Natural killer cell (primary cell): ENCODE measurements around the gene MPL. TPM values are rescaled to one million over a fixed set of nuclear protein-coding genes. Genes with fewer than 3 reads are reported as not detected.
A peak's percentile ranks its signal among the peaks of the same experiment; 100 is the strongest.

Source experiments
- ATAC-seq, 3 donors: fragments of 150-1000 bp in 2 of 3; fragments of 200-7000 bp in 1 of 3; cut with Tn5 transposase; 1 replicate in 1 of 3; 2 replicates in 2 of 3; pipeline ENCODE4 v1.10.0; 2021; ENCODE audit warnings: mild to moderate bottlenecking in 2 of 3, moderate library complexity in 2 of 3
- DNase-seq, 2 donors: peaks; one replicate each; pipeline versions ENCODE4 v3.0.0 to v3.0.0-alpha.2; 2013 to 2021; ENCODE audit warnings: mixed read lengths in 1 of 2
- H3K27ac ChIP-seq: one replicate; pipeline ENCODE4 v1.5.1; 2013; ENCODE audit warnings: mild to moderate bottlenecking, low read length
- H3K27me3 ChIP-seq: one replicate; pipeline ENCODE4 v1.6.1; 2013; ENCODE audit warnings: low read length; ENCODE audit not compliant: control insufficient read depth, insufficient read depth
- H3K36me3 ChIP-seq: one replicate; pipeline ENCODE4 v1.6.1; 2013; ENCODE audit warnings: low read length; ENCODE audit not compliant: control insufficient read depth, insufficient read depth
- H3K4me1 ChIP-seq: one replicate; pipeline ENCODE4 v1.6.1; 2013; ENCODE audit warnings: low read length; ENCODE audit not compliant: control insufficient read depth, insufficient read depth
- H3K4me3 ChIP-seq: one replicate; pipeline ENCODE4 v1.5.1; 2013; ENCODE audit warnings: low read length
- H3K9me3 ChIP-seq: one replicate; pipeline ENCODE4 v1.6.1; 2013; ENCODE audit warnings: low read length; ENCODE audit not compliant: control insufficient read depth, insufficient read depth
- H3K27ac Mint-ChIP-seq, 2 donors: one replicate each; pipeline ENCODE4 v1.8.0; 2022; ENCODE audit warnings: mild to moderate bottlenecking in 2 of 2, mixed read lengths in 2 of 2, moderate library complexity in 1 of 2
- H3K27me3 Mint-ChIP-seq, 2 donors: one replicate each; pipeline ENCODE4 v1.8.0; 2022; ENCODE audit warnings: low read depth in 2 of 2, mixed read lengths in 2 of 2
- H3K36me3 Mint-ChIP-seq: one replicate; pipeline ENCODE4 v1.8.0; 2022; ENCODE audit warnings: mixed read lengths
- H3K4me1 Mint-ChIP-seq, 2 donors: one replicate each; pipeline ENCODE4 v1.8.0; 2022; ENCODE audit warnings: mixed read lengths in 2 of 2
- H3K4me3 Mint-ChIP-seq: one replicate; pipeline ENCODE4 v1.8.0; 2022; ENCODE audit warnings: mild to moderate bottlenecking, moderate library complexity, mixed read lengths
- H3K9me3 Mint-ChIP-seq, 2 donors: one replicate each; pipeline ENCODE4 v1.8.0; 2022; ENCODE audit warnings: mixed read lengths in 2 of 2
- CTCF ChIP-seq: fragments of 200-600 bp; IDR thresholded peaks from one replicate; pipeline ENCODE4 v1.8.0; 2022; ENCODE audit warnings: antibody characterized with exemption
- WGBS: methylation state at CpG from one replicate; pipeline ENCODE4 v1.1.7; 2013; ENCODE audit warnings: missing lambda C conversion rate; ENCODE audit not compliant: insufficient coverage; 5-methylcytosine and 5-hydroxymethylcytosine counted together
- intact Hi-C: fragments of 100-400 bp; cut with micrococcal nuclease; formaldehyde crosslinking; loops from one replicate; pipeline ENCODE4 v1.14.2; 2022
- total RNA-seq, 4 donors: library from RNA; stranded (reverse); fragments of 120-200 nt in 1 of 4; gene quantifications; one replicate each; pipeline versions ENCODE4 v1.2.3 to v1.2.4, GENCODE V29; 2013 to 2022

Gene MPL
- total RNA-seq, 3 donors from 2014 or later (not counting 1 experiment from before 2014, with no cell fraction given), result 0.43 to 1.7 (median 0.48) TPM

GRCh38 chr1:43315963-43316737 is 21.5 kb upstream of the MPL start:
- 87% methylated on average over 10 of the region's 10 CpGs for WGBS
- no peak for ATAC-seq
- H3K4me3 Mint-ChIP-seq, result no peak overlapping the region

GRCh38 chr1:43316738-43317520 is 20.7 kb upstream of the MPL start:
- ATAC-seq (no peak), DNase-seq (no peak)
- H3K27ac Mint-ChIP-seq, result peak overlapping the region in 1 of 2 donors; percentile 35
- no peaks in the 10 kb centered on the region for H3K9me3 ChIP-seq
- no peaks in the 10 kb centered on the region for H3K9me3 Mint-ChIP-seq
- WGBS, result 94% methylated on average over 16 of the region's 16 CpGs
- intact Hi-C loops, result no loop called here
- no peak overlapping the region for H3K4me3 ChIP-seq
- H3K36me3 ChIP-seq, result no peaks in the 10 kb centered on the region
- H3K36me3 Mint-ChIP-seq, result no peaks in the 10 kb centered on the region
- no peak overlapping the region for H3K4me3 Mint-ChIP-seq
- no peaks in the 10 kb centered on the region for H3K27me3 ChIP-seq
- H3K27me3 Mint-ChIP-seq, result no peaks in the 10 kb centered on the region
- no peaks in the 10 kb centered on the region for H3K4me1 ChIP-seq
- peaks cover 0 to 12% of the 10 kb centered on the region in 2 donors for H3K4me1 Mint-ChIP-seq
- TF ChIP-seq CTCF, result no peak
- H3K27ac ChIP-seq, result no peak overlapping the region

More at GRCh38 chr1:43315963-43316737, 21.5 kb upstream of the MPL start:
- Histone ChIP-seq H3K9me3 (no peaks in the 10 kb centered on the region), H3K36me3 (no peaks in the 10 kb centered on the region), H3K27me3 (no peaks in the 10 kb centered on the region), H3K27ac (no peak overlapping the region), H3K4me3 (no peak overlapping the region), H3K4me1 (no peaks in the 10 kb centered on the region)
- H3K4me1 Mint-ChIP-seq, result peaks cover 0 to 12% of the 10 kb centered on the region in 2 donors
- H3K27ac Mint-ChIP-seq, result no peak overlapping the region
- intact Hi-C loops, result no loop called here
- no peak for DNase-seq
- no peaks in the 10 kb centered on the region for H3K36me3 Mint-ChIP-seq
- no peaks in the 10 kb centered on the region for H3K9me3 Mint-ChIP-seq
- no peak for TF ChIP-seq CTCF
- no peaks in the 10 kb centered on the region for H3K27me3 Mint-ChIP-seq

GRCh38 chr1:43317817-43318471 is 19.7 kb upstream of the MPL start:
- no peak for TF ChIP-seq CTCF
- H3K9me3 ChIP-seq, result no peaks in the 10 kb centered on the region
- no peaks in the 10 kb centered on the region for H3K9me3 Mint-ChIP-seq
- H3K27me3 ChIP-seq, result no peaks in the 10 kb centered on the region
- H3K27me3 Mint-ChIP-seq, result no peaks in the 10 kb centered on the region
- H3K4me1 Mint-ChIP-seq, result peaks cover 0 to 12% of the 10 kb centered on the region in 2 donors
- intact Hi-C loops, result no loop called here
- no peak overlapping the region for H3K27ac ChIP-seq
- ATAC-seq (no peak), DNase-seq (no peak)
- H3K4me3 Mint-ChIP-seq, result no peak overlapping the region
- no peaks in the 10 kb centered on the region for H3K4me1 ChIP-seq
- no peaks in the 10 kb centered on the region for H3K36me3 ChIP-seq
- H3K36me3 Mint-ChIP-seq, result no peaks in the 10 kb centered on the region
- no peak overlapping the region for H3K4me3 ChIP-seq
- H3K27ac Mint-ChIP-seq, result no peak overlapping the region
- 90% methylated on average over 15 of the region's 15 CpGs for WGBS
